ENCODE results near the gene ZCCHC14.
"Not testable (repeated sequence)": the region's sequence is repeated elsewhere in the genome, so short reads cannot be mapped to it uniquely, and the experiment has no call there.

The ZCCHC14 gene

GRCh38 chr16:87497023-87497766 lies 4.4 kb upstream of the ZCCHC14 start:
- not testable (repeated sequence) for DNase-seq (ENCODE audit: low spot score)

GRCh38 chr16:87496447-87496801 lies 3.6 kb upstream of the ZCCHC14 start:
- DNase-seq (ENCODE audit: low spot score), result peak; percentile 53

DNA sequence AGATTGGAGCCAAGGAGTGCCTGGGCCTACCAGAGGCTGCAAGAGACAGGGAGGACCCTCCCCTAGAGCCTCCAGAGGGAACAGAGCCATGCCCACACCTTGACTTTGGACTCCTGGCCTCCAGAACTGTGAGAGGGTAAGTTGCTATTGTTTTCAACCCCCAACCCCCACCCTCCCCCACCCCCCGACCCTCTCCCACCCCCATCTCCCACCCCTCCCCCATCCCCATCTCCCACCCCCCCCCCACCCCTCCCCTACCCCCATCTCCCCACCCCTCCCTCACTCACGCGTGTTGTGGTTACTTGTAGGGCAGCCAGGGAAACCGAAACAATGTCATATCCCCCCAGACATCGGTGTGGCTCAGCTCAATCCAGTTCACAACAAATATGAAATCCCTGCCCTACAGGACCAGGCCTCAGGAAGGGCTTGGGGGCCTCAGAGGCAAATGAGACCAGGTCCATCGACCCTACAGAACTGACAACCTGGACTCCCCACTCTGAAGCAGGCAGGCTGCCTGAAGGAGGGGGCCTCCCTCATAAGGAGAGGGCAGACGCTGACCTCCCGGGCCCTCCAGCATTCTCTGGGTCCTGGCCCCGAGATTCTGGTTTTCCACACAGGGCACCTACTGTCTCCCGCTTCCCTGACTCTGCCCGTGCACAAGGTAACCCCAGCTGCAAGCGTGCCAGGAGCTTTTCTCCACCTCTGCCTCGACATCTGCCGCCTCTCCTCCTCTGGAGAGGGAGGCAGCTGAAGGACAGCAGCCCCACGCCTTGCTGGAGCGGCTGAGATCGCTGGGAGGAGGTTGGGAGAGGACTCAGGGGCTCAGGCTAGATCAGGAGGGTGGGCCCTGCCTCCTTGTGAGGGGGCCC lies 3.0 kb upstream of the ZCCHC14 start:
- no peak for DNase-seq (ENCODE audit: low spot score)

DNA sequence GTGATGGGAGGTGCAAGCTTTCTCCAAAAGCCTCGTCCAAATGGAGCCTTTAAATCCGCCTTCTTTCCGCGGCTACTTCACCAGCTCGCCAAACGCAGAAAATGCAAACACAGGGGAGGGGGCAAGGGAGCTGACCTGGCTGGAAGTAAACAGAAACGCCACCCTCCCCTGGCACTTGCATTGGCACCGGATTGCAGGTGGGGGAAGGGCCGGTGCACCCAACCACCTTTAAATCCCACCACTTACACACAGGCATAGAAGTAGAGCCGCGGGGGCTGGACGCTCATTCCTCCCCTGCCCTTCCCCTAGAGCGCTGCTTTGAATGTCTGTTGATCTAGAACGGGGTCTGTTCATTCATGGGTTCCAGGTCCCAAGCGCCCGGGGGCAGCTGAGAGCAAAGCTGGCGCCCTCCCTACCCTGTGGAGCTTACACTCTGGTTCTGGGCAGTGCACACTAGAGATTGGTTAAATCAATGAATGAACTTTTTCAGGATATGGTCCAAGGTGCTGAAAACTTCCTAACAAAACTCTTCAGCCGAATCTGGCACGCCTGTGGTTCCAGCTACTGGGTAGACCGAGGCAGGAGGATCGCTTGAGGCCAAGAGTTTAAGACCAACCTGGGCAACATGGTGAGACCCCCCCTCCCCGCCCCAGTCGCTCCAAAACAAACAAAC lies 920 bp upstream of the ZCCHC14 start:
- DNase-seq (ENCODE audit: low spot score), result no peak

DNA sequence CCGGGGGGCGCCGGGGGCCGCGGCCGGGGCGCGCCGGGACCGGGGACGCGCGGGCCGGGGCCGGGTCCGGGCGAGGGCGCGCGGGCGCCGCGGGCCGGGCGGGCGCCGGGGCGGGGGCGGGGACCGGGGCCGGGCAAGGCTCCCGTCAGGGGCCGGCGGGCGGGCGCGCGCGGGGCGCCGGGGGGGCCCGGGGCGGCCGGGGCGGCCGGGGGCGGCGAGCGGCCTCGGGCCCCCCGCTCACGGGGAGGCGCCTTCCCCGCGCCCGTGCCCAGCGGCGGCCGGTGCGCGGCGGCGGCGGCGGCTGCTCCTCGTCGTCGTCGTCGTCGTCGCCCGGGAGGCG lies 563 bp downstream of the ZCCHC14 start:
- DNase-seq (ENCODE audit: low spot score), result no peak

GRCh38 chr16:87491522-87492290 lies 1.1 kb downstream of the ZCCHC14 start:
- DNase-seq (ENCODE audit: low spot score), result no peak

DNA sequence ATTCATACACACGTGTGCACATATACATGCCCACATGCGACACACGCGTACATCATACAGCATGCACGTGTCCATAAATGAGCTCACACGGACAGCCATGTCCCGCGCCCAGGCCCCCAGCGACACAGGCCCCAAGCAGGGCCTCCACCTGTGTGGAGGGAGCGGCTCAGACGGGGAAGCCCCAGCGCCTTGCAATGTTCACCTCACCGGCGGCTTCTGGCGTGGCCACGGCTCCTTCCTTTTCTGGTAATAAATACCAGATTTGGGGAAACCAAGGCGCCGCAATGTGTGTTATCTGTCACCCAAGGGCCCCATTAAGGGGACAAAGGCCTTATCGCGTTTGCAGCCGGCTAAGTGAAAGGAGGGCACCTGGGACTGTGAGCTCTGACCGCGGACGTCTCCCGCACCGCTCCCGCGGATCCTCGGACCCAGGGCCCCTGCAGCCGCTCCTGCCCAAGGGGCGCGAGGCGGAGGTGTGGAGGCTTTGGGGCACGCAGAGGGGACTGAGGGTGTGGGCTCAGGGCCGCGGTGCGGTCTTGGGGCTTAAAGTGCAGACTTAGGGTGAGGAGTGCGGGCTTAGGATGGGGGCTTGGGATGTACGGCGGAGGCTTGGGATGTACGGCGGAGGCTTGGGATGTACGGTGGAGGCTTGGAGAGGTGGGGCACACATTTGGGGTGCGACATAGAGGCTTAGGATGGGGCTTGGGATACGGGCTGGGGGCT lies 1.9 kb downstream of the ZCCHC14 start:
- DNase-seq (ENCODE audit: low spot score), result peak; percentile 56

DNA sequence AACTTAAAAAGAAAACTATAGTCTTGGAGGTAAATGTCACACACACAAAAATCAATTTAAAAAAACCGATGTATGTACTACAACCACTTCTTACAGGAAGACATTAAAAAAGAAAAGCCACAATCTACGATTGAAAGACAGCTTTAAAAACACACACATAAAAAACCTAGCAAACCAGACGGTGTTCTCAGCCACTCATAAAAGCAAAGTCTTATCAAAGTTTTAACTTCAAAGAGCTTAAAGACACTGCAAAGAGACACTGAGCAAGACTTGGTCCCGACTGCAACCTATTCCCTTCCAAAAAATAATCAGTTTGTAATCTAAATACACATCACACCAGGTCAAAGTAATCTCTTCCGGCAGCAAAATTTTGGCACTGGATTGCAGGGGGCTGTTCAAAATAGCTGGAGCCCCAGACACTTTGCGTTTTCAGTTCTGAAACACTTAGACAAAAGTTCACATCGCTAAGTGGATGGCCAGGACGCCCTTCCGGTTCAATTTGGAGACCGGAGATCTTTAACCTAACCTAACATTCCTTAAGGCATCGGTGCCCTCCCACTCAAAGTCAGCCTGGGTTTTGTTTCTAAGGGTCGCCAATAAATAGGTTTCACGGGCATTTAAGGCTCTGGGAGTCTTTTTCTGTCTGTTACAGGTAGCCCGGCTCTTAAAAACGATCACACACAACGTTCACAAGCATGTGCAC lies 2.6 kb downstream of the ZCCHC14 start:
- no peak for DNase-seq (ENCODE audit: low spot score)

- no peak for DNase-seq (ENCODE audit: low spot score)
These were observed 3.3 kb downstream of the ZCCHC14 start for GRCh38 chr16:87489434-87490045.

DNA sequence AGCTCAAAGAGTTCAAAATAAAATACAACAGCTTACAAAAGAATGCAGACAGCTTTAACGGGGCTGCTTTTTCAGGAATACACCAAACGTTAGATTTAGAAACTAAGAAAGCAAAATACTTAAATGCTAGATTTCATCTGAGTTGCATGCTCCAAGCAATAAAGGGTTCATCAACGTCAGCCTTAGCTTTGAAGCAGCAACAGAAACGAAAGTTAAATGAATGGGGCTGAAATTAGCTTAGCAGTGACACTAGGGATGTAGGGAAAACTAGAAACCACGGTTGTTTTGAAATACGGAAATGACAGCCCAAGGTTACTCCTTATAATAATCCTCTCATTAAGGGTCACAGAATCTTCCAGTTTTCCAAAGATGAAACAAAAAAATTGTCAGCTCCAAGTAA lies 3.9 kb downstream of the ZCCHC14 start:
- not testable (repeated sequence) for DNase-seq (ENCODE audit: low spot score)

GRCh38 chr16:87487361-87487924 lies 5.4 kb downstream of the ZCCHC14 start:
- no peak for DNase-seq (ENCODE audit: low spot score)

GRCh38 chr16:87486713-87487247 lies 6.0 kb downstream of the ZCCHC14 start:
- no peak for DNase-seq (ENCODE audit: low spot score)

DNA sequence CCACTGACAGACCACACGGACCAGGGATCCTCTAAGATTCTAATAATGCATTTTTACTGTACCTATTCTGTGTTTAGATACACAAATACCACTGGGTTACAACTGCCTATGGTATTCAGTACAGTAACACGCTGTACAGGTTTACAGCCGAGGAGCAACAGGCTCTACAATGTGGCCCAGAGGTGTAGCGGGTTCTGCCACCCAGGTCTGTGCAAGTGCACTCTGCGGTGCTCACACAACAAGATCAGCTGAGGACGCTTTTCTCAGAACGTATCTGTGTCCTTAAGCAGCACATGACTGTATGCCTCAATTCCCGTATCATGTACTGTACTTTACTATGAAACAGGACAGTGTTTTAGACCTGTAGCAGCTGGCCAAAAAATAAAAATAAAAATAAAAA lies 6.5 kb downstream of the ZCCHC14 start:
- no peak for DNase-seq (ENCODE audit: low spot score)

- DNase-seq (ENCODE audit: low spot score), result peak; percentile 71
These were observed 7.0 kb downstream of the ZCCHC14 start for GRCh38 chr16:87485792-87486191.

DNA sequence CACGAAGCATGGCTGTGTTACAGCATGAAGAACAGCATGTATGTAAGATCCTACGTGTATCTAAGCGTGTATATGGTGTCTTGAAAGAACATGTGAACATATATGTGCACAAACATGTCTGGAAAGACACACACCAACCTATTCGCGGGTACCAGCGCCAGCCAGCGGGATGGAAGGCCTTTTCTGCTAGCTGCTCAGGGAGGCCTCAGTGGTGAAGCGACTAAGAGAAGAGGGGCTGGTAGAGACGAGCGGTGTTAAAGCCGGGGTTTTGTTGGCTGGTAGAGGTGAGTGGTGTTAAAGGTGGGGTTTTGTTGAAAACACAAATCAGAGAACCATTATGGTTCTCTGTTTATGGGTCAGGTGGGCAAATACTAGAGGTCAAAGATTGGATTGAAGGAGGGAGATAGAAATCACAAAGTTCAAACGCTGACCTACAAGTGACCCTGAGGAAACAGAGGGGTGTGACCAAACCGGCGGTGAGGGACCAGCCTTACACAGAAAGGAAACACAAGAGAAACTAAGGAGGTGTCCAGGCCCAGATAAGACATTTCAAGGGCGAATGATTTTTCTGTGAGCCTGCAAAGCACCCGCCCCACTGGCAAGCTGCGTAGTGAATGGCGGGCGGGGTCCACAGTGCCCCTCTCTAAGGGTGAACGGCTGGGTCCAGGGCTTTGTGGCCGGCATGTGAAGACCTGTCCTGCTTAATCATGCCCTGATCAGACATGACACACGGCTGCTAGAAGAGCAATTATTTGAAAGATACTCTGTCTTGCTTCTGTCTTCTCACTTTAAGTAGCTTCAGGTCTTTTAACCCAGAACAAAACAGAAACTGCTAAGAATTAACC lies 8.1 kb downstream of the ZCCHC14 start:
- no peak for DNase-seq (ENCODE audit: low spot score)

GRCh38 chr16:87483481-87483880 lies 9.3 kb downstream of the ZCCHC14 start:
- DNase-seq (ENCODE audit: low spot score), result no peak

GRCh38 chr16:87482670-87483069 lies 10.2 kb downstream of the ZCCHC14 start:
- not testable (repeated sequence) for DNase-seq (ENCODE audit: low spot score)

DNA sequence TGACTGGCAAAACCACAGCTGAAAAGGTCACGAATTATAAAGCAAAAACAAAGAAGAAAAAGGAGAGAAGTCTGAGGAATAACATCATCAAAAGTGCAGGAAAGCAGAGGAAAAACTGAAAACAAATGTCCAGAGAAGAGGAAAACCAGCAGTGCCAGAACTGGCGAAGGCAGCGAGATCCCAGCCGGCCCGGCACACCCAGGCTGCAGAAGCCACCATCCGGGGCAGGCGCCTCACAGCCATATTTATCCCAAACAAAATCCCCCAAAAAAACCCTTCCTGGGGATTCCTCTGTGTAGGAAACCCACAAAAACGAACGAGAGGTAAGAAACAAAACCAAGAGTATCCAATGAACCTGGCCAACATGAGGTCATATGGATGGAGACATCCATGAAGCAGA lies 10.6 kb downstream of the ZCCHC14 start:
- no peak for DNase-seq (ENCODE audit: low spot score)

DNA sequence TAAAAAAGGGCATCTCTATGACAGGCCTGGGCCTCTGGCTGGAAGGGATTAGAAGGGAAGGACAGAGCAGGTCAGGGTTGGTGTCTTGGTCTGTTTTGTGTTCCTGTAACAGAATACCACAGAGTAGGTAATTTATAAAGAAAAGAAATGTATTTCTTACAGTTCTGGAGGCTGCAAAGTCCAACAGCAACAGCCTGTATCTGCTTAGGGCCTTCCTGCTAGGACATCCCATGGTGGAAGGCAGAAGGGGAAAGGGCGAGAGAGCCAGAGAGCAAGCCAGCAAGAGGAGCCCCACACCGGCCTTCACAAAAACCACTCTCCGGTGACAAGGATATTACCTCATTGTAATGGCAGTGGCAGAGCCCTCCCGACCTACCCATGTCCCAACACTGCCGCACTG lies 11.1 kb downstream of the ZCCHC14 start:
- not testable (repeated sequence) for DNase-seq (ENCODE audit: low spot score)
